ENCODE data around the gene SH3BP2. TPM values are rescaled to one million over a fixed set of nuclear protein-coding genes. Genes with fewer than 3 reads are reported as not detected.

The SH3BP2 gene
- polyA plus RNA-seq, 1 donor (not counting 4 experiments of a cell fraction or from before 2014, with no cell fraction given): 11.2 TPM

DNA sequence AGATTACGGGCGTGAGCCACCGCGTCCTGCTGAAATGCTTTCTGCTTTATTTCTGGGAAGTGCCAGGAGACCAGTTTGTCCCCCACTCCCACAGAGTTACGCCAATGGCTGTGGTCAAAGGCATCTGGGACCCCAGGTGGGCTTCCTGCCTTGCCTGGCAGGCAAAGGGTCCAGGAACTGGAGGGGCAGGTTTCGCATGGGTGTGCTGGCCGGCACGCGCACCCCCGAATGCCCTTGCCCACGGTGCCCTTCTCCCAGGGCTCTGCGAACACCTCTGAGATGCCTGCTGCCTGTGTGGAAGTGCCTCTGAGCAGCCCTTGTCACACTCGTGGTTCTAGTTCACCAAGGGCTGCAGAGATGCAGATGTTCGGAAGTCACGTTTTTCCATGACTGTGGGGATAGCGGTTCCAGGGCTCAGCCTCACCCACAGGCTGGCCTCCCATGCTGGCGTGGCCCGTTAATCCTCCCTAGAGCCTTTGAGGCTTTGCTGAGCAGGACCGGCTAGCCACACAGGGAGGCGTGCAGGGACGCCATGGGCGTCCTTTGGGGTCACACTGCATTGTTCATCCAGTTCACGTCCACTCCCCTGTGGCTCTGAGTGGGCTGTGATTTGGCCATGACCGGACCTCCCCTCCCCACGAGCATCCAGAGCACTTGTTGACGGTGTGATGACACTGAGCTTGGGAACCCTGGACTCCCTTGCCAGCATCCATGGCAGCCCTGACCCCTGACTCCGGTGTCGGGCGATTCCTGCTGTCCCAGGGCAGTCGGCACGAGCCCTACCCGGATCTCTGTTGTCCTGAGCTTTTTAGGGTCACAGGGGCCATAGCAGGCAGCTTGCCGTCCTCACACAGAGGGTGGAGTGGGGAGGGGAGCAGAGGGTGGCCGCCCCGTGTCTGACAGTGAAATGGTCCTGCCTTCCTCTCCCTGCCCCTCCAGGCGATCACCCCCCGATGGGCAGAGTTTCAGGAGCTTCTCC lies 38.0 kb downstream of the SH3BP2 start:
- Histone ChIP-seq H3K9ac (ENCODE audit: control insufficient read depth, extremely low read depth, insufficient read depth, low read length) (no peak overlapping the region), H2AFZ (ENCODE audit: control insufficient read depth, low read length) (no peak overlapping the region), H3K4me3 (ENCODE audit: control insufficient read depth in 2 of 3, extremely low read depth in 1 of 3, insufficient read depth in 2 of 3, low read depth in 1 of 3, low read length in 3 of 3) (no peak overlapping the region), H3K4me2 (ENCODE audit: control insufficient read depth, extremely low read depth, insufficient read depth, low read depth, low read length) (no peak overlapping the region), H3K36me3 (ENCODE audit: control insufficient read depth in 2 of 2, extremely low read depth in 1 of 2, insufficient read depth in 2 of 2, low read length in 2 of 2) (peaks cover 0 to 21% of the 10 kb centered on the region in 2 experiments), H3K9me3 (ENCODE audit: control insufficient read depth, low read depth, low read length) (no peaks in the 10 kb centered on the region), H3K9me1 (ENCODE audit: control insufficient read depth, extremely low read depth, insufficient read depth, low read length) (no peaks in the 10 kb centered on the region), H3K4me1 (ENCODE audit: control insufficient read depth, extremely low read depth, insufficient read depth, low read length) (no peaks in the 10 kb centered on the region), H3K27me3 (ENCODE audit: control insufficient read depth, extremely low read depth, insufficient read depth, low read length) (no peaks in the 10 kb centered on the region), H3K79me2 (ENCODE audit: control insufficient read depth, insufficient read depth, low read length) (no peaks in the 10 kb centered on the region), H4K20me1 (ENCODE audit: control insufficient read depth, extremely low read depth, insufficient read depth, low read length) (no peaks in the 10 kb centered on the region), H3K27ac (ENCODE audit: control insufficient read depth, insufficient read depth, low read length) (no peak overlapping the region)
- no peak for DNase-seq (ENCODE audit: low read depth, low spot score)
- TF ChIP-seq EZH2 (IDR thresholded peaks at IDR 0.05; ENCODE audit: low read length) (no peak), CTCF (optimal IDR thresholded peaks at IDR 0.05 in 1 of 3, IDR thresholded peaks at IDR 0.05 in 1 of 3, conservative IDR thresholded peaks at IDR 0.05 in 1 of 3; ENCODE audit: extremely low read depth in 1 of 3, insufficient read depth in 2 of 3, low read length in 3 of 3) (no peak)
- dilution Hi-C loops (cut with MboI; ENCODE audit: extremely low pct_ligation_motif_present, low sequenced_read_pairs): no loop called here
- FAIRE-seq: no peak

DNA sequence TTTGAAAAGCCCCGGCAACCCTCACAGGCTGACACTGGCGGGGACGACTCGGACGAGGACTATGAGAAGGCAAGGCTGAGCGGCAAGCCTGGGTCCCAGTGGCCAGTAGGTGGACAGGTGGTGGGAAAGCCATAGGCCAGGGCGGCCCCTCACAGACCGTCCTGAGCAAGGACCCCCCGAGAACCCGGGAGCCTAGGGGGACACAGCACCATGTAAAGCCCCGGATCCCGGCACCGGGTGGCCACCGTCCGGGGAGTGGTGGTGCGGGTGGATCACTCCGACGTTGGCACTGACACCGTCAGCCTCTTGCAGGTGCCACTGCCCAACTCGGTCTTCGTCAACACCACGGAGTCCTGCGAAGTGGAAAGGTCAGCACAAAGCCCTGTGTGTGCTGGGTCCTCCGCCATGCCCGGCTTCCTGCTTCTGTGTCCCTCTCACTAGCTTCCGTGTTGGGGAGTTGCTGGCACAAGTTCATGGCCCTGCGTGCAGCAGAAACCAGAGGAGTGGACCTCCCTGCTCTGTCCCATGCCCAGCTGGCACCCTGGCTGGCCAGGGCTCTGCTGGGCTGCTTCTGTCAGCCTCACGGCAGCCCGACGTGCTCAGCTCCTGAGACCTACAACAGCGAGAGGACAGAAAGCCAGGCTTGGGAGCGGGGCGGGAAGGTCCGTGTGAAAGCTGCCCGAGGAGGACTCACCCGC lies 38.9 kb downstream of the SH3BP2 start:
- no peaks in the 10 kb centered on the region for H3K9me3 ChIP-seq (ENCODE audit: control insufficient read depth, low read depth, low read length)
- peaks cover 0 to 23% of the 10 kb centered on the region in 2 experiments for H3K36me3 ChIP-seq (ENCODE audit: control insufficient read depth in 2 of 2, extremely low read depth in 1 of 2, insufficient read depth in 2 of 2, low read length in 2 of 2)
- no peaks in the 10 kb centered on the region for H4K20me1 ChIP-seq (ENCODE audit: control insufficient read depth, extremely low read depth, insufficient read depth, low read length)
- no peak overlapping the region for H3K9ac ChIP-seq (ENCODE audit: control insufficient read depth, extremely low read depth, insufficient read depth, low read length)
- no peak for TF ChIP-seq EZH2 (IDR thresholded peaks at IDR 0.05; ENCODE audit: low read length)
- TF ChIP-seq CTCF (optimal IDR thresholded peaks at IDR 0.05 in 1 of 3, IDR thresholded peaks at IDR 0.05 in 1 of 3, conservative IDR thresholded peaks at IDR 0.05 in 1 of 3; ENCODE audit: extremely low read depth in 1 of 3, insufficient read depth in 2 of 3, low read length in 3 of 3): no peak
- H2AFZ ChIP-seq (ENCODE audit: control insufficient read depth, low read length): no peak overlapping the region
- DNase-seq (ENCODE audit: low read depth, low spot score): no peak
- no peaks in the 10 kb centered on the region for H3K9me1 ChIP-seq (ENCODE audit: control insufficient read depth, extremely low read depth, insufficient read depth, low read length)
- no peaks in the 10 kb centered on the region for H3K79me2 ChIP-seq (ENCODE audit: control insufficient read depth, insufficient read depth, low read length)
- dilution Hi-C loops (cut with MboI; ENCODE audit: extremely low pct_ligation_motif_present, low sequenced_read_pairs): no loop called here
- no peaks in the 10 kb centered on the region for H3K27me3 ChIP-seq (ENCODE audit: control insufficient read depth, extremely low read depth, insufficient read depth, low read length)
- H3K4me1 ChIP-seq (ENCODE audit: control insufficient read depth, extremely low read depth, insufficient read depth, low read length): no peaks in the 10 kb centered on the region
- no peak for FAIRE-seq
- no peak overlapping the region for H3K27ac ChIP-seq (ENCODE audit: control insufficient read depth, insufficient read depth, low read length)
- no peak overlapping the region for H3K4me3 ChIP-seq (ENCODE audit: control insufficient read depth in 2 of 3, extremely low read depth in 1 of 3, insufficient read depth in 2 of 3, low read depth in 1 of 3, low read length in 3 of 3)
- H3K4me2 ChIP-seq (ENCODE audit: control insufficient read depth, extremely low read depth, insufficient read depth, low read depth, low read length): no peak overlapping the region

Measured in keratinocyte (primary cell).